MV-4-11 (cell line): Measurements from ENCODE around the gene CASP8.
"Not testable (repeated sequence)": the region's sequence is repeated elsewhere in the genome, so short reads cannot be mapped to it uniquely, and the experiment has no call there.

Source experiments
- DNase-seq: peaks from one replicate; lab custom pipeline; 2025; lab: John Stamatoyannopoulos, UW

CASP8 gene

GRCh38 chr2:201270293-201271001, 10.1 kb downstream of the CASP8 start:
- DNase-seq: no peak

- DNase-seq: no peak
These were observed 11.6 kb downstream of the CASP8 start for GRCh38 chr2:201271917-201272316.

- DNase-seq: no peak
These were observed 13.1 kb downstream of the CASP8 start for GRCh38 chr2:201273330-201273983.

GRCh38 chr2:201275069-201275468, 14.7 kb downstream of the CASP8 start:
- no peak for DNase-seq

- DNase-seq: no peak
These were observed 15.7 kb downstream of the CASP8 start for GRCh38 chr2:201275990-201276389.

GRCh38 chr2:201276511-201276910, 16.2 kb downstream of the CASP8 start:
- no peak for DNase-seq

GRCh38 chr2:201279079-201279478, 18.7 kb downstream of the CASP8 start:
- peak; percentile 50 for DNase-seq

GRCh38 chr2:201280191-201281040, 20.1 kb downstream of the CASP8 start:
- DNase-seq: peak; percentile 61

- no peak for DNase-seq
These were observed 25.2 kb downstream of the CASP8 start for GRCh38 chr2:201285499-201285898.

- DNase-seq: not testable (repeated sequence)
These were observed 30.3 kb downstream of the CASP8 start for GRCh38 chr2:201290457-201291148.

- DNase-seq: no peak
These were observed 38.2 kb downstream of the CASP8 start for GRCh38 chr2:201298462-201299052.

- not testable (repeated sequence) for DNase-seq
These were observed 39.6 kb downstream of the CASP8 start for GRCh38 chr2:201299929-201300328.

- no peak for DNase-seq
These were observed 47.5 kb downstream of the CASP8 start for GRCh38 chr2:201307876-201308275.

GRCh38 chr2:201308914-201309313, 48.6 kb downstream of the CASP8 start:
- DNase-seq: no peak

- no peak for DNase-seq
These were observed 53.0 kb downstream of the CASP8 start for GRCh38 chr2:201313362-201313761.

GRCh38 chr2:201319511-201319910, 59.2 kb downstream of the CASP8 start:
- DNase-seq: no peak

- DNase-seq: no peak
These were observed 59.9 kb downstream of the CASP8 start for GRCh38 chr2:201320257-201320656.

- DNase-seq: no peak
These were observed 60.4 kb downstream of the CASP8 start for GRCh38 chr2:201320701-201321100.

GRCh38 chr2:201322772-201323171, 62.4 kb downstream of the CASP8 start:
- DNase-seq: no peak

GRCh38 chr2:201327678-201328077, 67.3 kb downstream of the CASP8 start:
- DNase-seq: no peak

- no peak for DNase-seq
These were observed 69.1 kb downstream of the CASP8 start for GRCh38 chr2:201329409-201329808.
